Stimulated activated naive CD4-positive, alpha-beta T cell (primary cell): ENCODE data around the gene EMID1.

Experiments
- DNase-seq, 6 experiments: peaks; one replicate each; lab custom pipeline; 2025; lab: John Stamatoyannopoulos, UW

EMID1 gene

GRCh38 chr22:29195118-29195963 is 10.4 kb upstream of the EMID1 start:
- no peak for DNase-seq

GRCh38 chr22:29195964-29196666 is 9.6 kb upstream of the EMID1 start:
- DNase-seq, result no peak

GRCh38 chr22:29197096-29197495 is 8.6 kb upstream of the EMID1 start:
- DNase-seq, result no peak

- DNase-seq, result no peak
These were observed 7.5 kb upstream of the EMID1 start for GRCh38 chr22:29198240-29198639.

GRCh38 chr22:29199702-29200400 is 5.8 kb upstream of the EMID1 start:
- DNase-seq, result no peak

GRCh38 chr22:29200901-29201300 is 4.8 kb upstream of the EMID1 start:
- DNase-seq, result no peak

GRCh38 chr22:29201782-29202181 is 3.9 kb upstream of the EMID1 start:
- DNase-seq, result no peak

- peak in 1 of 6 experiments; percentile 4 for DNase-seq
These were observed 3.2 kb upstream of the EMID1 start for GRCh38 chr22:29202212-29203192.

- DNase-seq, result no peak
These were observed 1.9 kb upstream of the EMID1 start for GRCh38 chr22:29203488-29204454.

GRCh38 chr22:29204455-29205183 is 1.1 kb upstream of the EMID1 start:
- peak in 1 of 6 experiments; percentile 1 for DNase-seq

GRCh38 chr22:29205252-29205593 is 473 bp upstream of the EMID1 start:
- DNase-seq, result no peak

- no peak for DNase-seq
These were observed 911 bp downstream of the EMID1 start for GRCh38 chr22:29206372-29207242.

GRCh38 chr22:29207243-29207550 is 1.5 kb downstream of the EMID1 start:
- no peak for DNase-seq

GRCh38 chr22:29207562-29208501 is 2.1 kb downstream of the EMID1 start:
- DNase-seq, result no peak

GRCh38 chr22:29208502-29208862 is 2.8 kb downstream of the EMID1 start:
- DNase-seq, result no peak

- DNase-seq, result no peak
These were observed 3.4 kb downstream of the EMID1 start for GRCh38 chr22:29208879-29209623.

- no peak for DNase-seq
These were observed 3.9 kb downstream of the EMID1 start for GRCh38 chr22:29209624-29209929.
